AG20443 (cell line): ENCODE measurements around the gene CCR7.

Source experiments
- DNase-seq: peaks from one replicate; pipeline ENCODE4 v3.0.0; 2012; ENCODE audit warnings: low spot score, mixed read lengths

Gene CCR7

DNA sequence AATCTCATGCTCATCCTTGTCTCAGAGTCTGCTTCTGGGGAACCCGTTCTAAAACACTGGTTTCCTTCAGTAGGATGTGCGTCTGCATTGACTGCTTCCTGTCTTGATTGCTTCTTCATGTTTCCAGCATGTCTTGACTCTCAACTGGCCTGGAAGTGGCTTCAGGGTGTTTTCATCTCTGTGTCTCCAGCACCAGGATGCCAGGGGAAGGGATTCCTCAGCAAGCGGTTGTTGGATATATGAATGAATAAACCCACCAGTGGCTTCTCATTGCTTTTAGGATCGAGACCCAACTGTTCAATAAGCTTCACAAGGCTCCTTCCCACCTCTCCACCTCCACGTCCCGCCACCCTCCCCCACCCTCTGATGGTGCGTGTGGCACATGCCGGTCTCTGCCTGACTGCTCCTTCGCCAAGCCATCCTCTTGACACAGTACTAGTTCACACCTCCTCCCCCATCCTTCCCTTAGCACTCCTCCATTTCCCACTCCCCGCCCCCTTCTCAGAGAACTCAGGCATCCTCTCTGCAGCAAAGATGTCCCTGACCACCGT is 49.7 kb downstream of the CCR7 start:
- DNase-seq, result no peak

DNA sequence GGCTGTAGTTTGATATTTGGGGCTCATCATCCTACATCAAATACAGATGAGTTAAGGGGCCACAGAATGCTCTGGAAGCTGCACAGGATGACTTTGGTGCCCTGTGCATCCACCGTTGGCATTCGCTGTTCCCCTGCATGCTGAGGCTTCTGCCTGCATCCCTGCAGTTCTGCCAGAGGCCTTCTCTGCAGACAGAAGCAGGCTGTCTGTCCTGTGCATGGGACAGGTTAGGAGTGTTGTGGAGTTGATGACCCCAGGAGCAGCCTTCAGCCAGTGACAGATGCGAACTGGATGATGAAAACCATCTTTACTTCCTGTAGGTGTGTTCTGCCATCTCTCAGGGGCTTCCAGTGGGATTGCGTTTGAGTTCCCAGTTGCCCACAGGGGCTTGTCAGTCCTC is 50.3 kb downstream of the CCR7 start:
- no peak for DNase-seq

GRCh38 chr17:40514013-40514875 is 51.0 kb downstream of the CCR7 start:
- DNase-seq, result no peak

GRCh38 chr17:40511667-40512220 is 53.5 kb downstream of the CCR7 start:
- DNase-seq, result no peak

DNA sequence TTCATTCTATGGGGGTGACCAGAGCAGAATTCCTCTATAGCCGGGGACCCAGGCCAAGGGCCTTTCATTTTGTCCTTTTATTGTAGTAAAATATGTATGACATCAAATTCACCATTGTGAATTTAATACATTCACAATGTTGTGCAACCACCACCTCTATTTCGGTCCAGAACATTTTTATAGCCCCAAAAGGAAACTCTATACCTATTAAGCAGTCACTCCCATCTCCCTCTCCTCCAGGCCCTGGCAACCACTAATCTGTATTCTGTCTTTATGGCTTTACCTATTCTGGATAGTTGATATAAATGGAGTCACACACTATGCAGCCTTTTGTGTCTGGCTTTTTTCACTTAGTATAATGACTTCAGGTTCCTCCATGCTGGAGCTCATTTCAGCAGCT is 54.1 kb downstream of the CCR7 start:
- DNase-seq, result no peak

GRCh38 chr17:40510328-40510648 is 55.0 kb downstream of the CCR7 start:
- DNase-seq, result no peak

DNA sequence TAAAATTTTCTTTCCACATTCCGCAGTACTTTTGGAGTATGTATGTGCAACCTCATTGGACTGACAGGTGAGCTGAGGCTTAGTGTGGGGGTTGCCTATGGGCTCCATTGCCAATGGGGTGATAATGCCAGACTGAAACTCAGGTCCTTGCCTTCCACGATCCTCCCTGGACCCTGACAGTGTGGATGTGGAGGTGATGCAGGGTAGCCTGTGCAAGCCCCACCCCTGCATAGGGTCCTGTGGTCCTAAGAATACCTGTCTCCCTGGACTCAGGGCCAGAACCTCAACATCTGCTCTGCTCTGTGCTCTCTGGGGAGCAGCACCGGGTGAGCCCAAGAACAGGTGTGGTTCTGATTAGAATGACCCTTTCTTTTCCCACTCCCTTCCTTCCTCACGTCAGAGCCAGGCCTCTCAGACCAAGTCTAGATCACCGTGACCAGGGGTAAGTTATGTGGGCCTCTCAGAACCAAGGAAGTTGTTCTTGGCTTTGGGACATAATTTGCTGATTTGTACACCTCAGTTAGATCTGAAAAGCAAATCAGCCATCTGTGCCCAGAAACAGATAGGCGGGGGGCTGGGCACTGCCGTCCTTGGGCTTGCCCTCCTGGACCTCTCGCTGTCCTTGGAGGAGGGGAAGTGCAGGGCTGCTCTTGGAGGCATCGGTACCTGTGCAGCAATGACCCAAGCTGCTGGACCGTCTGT is 55.5 kb downstream of the CCR7 start:
- no peak for DNase-seq

GRCh38 chr17:40506786-40507185 is 58.5 kb downstream of the CCR7 start:
- no peak for DNase-seq
